Neural cell (in vitro differentiated cells): ENCODE data around the gene CFAP20DC.

Experiments
- EP300 ChIP-seq: fragments of 450-650 bp; conservative IDR thresholded peaks from 2 replicates; pipeline ENCODE4 v1.6.1; 2014; ENCODE audit warnings: antibody characterized with exemption, mild to moderate bottlenecking, moderate library complexity; ENCODE audit not compliant: poor library complexity, severe bottlenecking
- EZH2 ChIP-seq: fragments of 200-600, 300-800 bp; shearing (Covaris generic), sonication (generic); IDR thresholded peaks from 2 replicates; pipeline ENCODE4 v1.6.1; 2014; ENCODE audit warnings: antibody characterized with exemption, low read length, borderline replicate concordance, mild to moderate bottlenecking; ENCODE audit not compliant: insufficient read depth, poor library complexity, severe bottlenecking
- TAF1 ChIP-seq: IDR thresholded peaks from 2 replicates; pipeline ENCODE4 v1.6.1; 2012; ENCODE audit warnings: low read depth
- TF ChIP-seq, protein P1 (sequence below): fragments of 450-650 bp; IDR thresholded peaks from 2 replicates; pipeline ENCODE4 v1.5.1; 2014; ENCODE audit warnings: antibody characterized with exemption, mild to moderate bottlenecking, moderate library complexity; ENCODE audit not compliant: poor library complexity, severe bottlenecking

DNA sequence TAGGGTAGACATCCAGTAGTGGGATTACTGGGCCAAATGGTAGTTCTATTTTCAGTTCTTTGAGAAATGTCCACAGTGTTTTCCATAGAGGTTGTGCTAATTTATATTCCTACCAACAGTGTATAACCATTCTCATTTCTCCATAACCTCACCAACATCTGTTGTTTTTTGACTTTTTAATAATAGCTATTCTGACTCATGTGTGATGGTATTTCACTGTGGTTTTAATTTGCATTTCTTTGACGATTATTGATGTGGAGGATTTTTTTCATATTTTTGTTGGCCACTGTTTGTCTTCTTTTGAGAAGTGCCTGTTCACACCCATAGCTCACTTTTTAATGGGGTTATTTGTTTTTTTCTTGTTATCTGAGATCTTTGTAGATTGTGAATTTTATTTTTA is 125.2 kb downstream of the CFAP20DC start:
- TF ChIP-seq EZH2 (no peak), EP300 (no peak), TAF1 (no peak)
- TF ChIP-seq, protein P1, sequence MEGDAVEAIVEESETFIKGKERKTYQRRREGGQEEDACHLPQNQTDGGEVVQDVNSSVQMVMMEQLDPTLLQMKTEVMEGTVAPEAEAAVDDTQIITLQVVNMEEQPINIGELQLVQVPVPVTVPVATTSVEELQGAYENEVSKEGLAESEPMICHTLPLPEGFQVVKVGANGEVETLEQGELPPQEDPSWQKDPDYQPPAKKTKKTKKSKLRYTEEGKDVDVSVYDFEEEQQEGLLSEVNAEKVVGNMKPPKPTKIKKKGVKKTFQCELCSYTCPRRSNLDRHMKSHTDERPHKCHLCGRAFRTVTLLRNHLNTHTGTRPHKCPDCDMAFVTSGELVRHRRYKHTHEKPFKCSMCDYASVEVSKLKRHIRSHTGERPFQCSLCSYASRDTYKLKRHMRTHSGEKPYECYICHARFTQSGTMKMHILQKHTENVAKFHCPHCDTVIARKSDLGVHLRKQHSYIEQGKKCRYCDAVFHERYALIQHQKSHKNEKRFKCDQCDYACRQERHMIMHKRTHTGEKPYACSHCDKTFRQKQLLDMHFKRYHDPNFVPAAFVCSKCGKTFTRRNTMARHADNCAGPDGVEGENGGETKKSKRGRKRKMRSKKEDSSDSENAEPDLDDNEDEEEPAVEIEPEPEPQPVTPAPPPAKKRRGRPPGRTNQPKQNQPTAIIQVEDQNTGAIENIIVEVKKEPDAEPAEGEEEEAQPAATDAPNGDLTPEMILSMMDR: no peak
